Measurements from ENCODE around the gene NADSYN1. TPM values are rescaled to one million over a fixed set of nuclear protein-coding genes. Genes with fewer than 3 reads are reported as not detected.

Gene NADSYN1
- polyA plus RNA-seq, 5 donors = 44.4 to 81.0 (median 64.1) TPM

- DNase-seq = no peak
These were observed 3.4 kb upstream of the NADSYN1 start for GRCh38 chr11:71449596-71449995.

DNA sequence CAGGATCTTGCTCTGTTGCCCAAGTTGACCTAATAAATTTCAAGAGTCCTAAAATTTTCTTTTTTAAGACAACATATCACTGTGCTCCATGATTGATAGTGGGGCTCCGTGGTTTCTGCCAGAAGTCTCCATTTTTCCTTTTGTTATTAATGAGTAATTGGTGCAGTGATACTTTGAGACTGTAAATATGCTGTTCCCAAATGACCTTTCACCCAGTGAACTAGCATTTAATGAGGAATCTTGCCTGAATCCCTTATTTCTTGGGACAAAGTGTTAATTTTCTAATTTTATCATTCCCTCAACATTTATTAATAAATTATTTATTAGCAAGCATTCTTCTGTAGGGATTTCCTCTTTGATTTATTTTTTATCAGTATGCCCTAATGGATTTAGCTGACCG, 2.5 kb upstream of the NADSYN1 start:
- DNase-seq = no peak

DNA sequence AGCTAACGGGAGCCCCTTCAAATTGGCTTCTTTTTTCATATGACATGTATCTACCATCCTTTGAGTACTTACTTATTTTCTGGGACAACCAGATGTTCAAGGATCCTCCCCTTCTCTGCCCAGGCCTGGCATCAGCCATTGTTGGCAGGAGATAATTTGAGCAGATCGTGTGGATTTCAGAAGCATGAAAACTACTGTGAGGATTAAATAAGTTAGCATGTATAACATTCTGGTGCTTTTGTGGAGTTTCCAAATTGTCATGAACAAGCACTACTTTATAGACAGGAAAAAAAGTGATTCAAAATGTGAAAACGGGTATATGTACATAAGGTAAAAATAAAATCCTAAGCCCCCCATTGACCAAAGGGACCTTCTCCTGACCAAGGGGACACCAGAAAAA, 2.1 kb upstream of the NADSYN1 start:
- no peak for DNase-seq

DNA sequence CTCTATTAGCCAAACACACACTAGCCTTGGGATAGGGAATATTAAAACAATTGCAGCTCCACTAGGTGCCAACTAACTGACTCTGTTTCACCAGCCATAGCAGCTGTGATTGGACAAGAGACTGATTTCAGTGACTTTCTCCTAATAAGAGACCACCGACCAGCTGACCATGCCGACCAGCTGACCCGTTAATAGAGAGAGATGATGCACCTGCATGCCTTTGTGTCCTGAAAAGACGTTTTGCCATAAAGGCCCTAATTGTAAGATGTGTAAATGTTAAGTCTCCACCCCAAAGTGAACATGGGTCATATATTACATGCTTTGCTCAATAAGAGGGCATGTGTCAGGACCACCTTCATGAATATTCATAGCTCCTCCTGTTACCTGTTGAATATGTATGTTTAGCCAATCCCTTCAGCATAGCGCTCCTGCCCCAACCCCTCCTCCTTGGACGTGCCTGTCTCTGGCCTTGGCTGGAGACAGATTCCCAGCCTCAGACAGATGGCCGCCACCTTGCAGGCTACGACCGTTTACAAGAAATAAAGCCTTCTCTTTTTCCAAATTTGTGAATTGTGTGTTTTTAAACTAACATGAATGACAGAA, 1.3 kb upstream of the NADSYN1 start:
- DNase-seq = no peak

DNA sequence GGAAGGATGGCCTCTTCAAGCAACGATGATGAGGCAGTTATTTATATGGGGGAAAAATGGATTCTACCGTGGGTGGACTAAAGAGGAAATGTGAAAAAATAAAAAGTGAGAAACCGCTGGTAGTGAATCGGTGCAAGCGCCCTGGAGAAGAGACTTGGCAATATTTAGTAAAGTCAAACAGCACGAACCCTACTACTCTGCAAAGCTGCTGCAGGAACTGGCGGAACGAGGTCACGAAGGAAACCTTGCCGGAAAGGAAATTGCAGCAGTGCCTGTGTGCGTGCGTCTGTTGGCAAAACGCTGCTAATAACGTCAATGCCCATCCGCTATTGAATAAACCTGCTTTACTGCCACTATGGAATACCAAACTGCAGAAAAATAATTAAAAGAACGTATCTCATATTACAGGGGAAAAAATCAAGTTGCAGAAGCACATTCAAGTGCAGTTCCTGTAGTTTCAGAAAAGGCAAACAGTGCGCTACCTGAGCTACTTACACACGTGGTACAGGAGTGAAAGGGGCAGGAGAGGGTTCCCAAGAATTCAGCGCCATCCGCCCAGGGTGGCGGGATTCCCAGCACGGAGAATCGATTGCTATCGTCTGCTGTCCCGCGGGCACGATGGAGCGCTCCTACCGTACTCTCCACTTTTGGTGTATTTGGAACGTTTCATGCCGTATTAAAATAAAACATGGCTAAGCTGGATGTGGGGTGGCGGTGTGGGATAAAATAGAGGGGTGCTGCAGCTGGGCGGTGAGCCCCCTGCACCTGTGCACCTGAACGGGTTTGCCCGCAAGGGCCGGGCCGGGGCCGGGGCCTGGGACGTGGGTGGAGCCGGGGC, 585 bp upstream of the NADSYN1 start:
- DNase-seq = peak; percentile 30 to 34

- no peak for DNase-seq
These were observed 908 bp downstream of the NADSYN1 start for GRCh38 chr11:71453918-71454304.

DNA sequence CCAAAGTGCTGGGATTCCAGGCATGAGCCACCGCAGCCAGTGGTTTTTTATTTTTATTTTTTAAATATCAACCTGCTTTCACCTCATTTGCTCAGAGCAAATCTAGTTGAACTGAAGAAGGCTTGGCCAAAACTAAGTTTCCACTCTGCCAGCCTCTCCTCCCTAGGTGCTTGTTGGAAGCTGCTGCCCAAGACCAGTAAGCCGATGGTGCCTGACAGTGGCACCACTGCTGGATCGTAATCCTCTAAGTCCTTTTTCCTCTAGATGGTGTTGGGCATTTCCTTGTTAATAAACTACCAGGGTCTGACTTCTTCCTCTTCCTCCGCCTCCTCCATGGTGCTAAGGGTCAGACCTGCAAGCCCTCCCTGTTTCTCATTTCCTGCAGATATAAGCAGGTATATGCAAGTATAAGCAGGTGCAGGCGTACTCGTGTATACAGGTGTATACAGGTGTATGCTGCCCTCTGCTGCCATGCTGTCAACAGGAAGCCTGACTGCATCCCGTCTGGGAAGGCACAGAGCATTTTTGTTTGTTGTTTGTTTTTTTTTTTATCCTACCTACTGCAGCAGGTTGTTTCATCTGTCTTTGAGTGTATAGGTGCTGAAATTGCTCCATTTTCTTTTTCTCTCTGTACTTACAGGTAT, 1.6 kb downstream of the NADSYN1 start:
- DNase-seq = no peak

- no peak for DNase-seq
These were observed 3.3 kb downstream of the NADSYN1 start for GRCh38 chr11:71456294-71456693.

- DNase-seq = no peak
These were observed 3.8 kb downstream of the NADSYN1 start for GRCh38 chr11:71456831-71457230.

GRCh38 chr11:71458146-71459070, 5.4 kb downstream of the NADSYN1 start:
- DNase-seq = no peak

GRCh38 chr11:71459076-71459766, 6.2 kb downstream of the NADSYN1 start:
- no peak for DNase-seq

DNA sequence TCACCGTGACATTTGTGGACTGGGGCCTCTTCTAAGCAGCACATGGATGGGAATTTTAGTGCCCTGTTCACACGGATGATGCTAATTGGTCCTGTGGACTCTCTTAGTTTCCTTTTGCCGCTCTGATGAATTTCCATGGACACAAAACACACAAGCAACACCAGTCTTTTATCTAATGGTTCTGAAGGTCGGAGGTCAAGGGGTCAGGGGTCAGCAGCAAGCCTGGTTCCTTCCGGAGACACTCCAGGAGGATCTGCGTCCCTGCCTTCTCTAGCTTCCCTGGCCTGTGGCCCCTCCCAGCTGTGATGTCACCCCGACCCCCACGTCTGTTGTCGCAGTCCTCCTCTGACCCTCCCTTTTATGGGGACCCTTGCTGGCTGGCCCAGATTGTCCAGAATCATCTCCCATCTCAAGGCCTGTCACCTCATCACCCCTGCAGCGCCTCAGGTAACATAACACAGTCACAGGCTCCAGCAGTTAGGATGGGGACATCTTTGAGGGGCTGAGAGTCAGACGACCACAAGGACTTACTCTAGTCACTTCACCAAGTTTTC, 6.8 kb downstream of the NADSYN1 start:
- no peak for DNase-seq

GRCh38 chr11:71461696-71462095, 8.7 kb downstream of the NADSYN1 start:
- DNase-seq = no peak

- DNase-seq = no peak
These were observed 9.7 kb downstream of the NADSYN1 start for GRCh38 chr11:71462726-71463125.

DNA sequence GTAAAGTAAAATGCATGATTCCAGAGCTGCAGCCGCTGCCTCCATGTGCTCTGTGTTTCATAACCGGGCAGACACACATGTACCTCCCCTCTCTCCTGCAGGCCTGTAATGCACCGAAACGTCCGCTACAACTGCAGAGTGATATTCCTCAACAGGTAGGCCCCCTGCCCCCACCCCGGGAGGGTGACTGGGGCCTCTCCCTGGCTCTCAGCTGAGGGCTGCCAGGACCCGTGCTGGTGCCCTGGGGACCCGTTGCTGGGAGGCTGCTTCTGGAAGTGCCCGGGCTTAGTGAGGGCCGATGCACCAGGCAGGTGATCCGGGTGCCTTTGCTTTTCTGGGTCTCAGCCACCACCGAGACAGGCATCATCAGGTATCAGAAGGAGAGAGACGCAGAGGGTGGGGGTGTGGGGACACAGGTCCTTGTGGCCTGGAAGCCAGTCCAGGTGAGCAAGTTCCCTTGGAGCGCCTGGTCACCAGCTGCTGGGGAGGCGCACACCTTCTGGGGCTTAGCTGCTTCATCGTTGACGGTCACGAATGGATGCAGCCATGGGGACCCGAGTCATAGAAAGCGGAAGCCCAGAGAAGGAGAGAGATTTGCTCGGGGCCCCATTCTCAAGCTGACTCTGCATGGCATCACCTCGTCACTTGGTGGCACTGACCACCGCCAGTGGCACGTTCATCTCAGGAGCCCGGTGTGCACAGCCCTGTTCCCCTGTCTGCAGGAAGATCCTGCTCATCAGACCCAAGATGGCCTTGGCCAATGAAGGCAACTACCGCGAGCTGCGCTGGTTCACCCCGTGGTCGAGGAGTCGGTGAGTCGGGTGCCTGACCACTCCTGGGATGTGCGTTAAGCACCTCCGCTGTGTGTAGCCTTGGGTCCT, 10.6 kb downstream of the NADSYN1 start:
- DNase-seq = no peak

DNA sequence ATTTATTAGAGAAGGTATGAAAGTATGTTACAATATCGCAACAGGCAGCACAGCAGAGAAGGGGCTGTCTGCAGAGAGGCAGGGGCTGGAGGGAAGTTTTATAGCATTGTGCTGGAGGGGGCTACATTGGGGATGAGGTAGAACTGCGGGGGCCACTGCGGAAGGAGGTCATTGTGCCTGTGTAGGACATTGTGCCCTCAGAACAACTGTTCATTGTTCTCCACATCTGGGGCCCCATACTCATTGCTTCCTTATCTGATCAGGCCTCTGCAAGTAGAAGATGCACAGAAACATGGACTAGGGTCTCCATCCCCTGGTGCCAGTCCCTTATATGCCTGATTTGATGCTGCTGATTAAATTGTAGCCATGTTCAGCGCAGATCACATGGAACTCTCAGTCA, 12.1 kb downstream of the NADSYN1 start:
- DNase-seq = no peak

- no peak for DNase-seq
These were observed 13.4 kb downstream of the NADSYN1 start for GRCh38 chr11:71466358-71466757.

DNA sequence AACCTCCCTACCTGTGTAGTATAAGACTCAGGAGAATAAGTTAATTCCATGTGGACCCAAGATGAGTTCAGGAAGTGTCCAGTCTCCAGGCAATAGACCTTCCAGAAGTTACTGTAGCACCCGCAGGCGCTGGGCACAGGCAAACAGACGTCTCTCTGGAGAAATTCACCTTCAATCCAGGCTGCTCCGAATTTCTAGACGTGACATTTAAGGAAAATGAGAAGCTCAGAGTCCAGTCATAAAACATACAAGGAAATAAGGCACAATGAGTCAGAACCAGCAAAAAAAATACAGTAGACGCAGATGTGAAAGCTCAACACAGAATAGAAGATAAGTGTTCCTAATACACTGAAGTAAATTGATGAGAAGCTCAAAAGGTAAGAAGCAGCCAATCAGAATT, 14.2 kb downstream of the NADSYN1 start:
- DNase-seq = no peak

DNA sequence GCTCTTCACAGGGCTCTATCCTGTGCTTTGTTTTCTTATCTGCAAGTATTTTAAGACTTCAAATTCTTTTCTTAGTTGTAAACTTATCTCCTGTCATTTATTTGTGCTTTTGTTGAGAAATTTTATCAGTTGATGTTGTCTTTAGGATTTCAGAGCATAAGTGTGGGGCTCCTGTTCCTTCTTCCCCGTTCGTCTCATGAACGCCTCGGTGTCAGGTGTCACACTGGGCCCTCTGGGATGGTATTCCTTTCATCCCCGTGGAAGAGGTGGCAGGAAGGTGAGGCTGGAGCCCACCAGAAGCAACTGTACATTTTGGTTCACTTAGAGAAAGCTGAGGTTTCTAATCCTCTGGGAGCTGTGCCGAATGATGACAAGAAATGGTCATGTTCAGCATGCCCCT, 17.9 kb downstream of the NADSYN1 start:
- no peak for DNase-seq

- DNase-seq = no peak
These were observed 19.4 kb downstream of the NADSYN1 start for GRCh38 chr11:71472357-71472885.
